H7 (cell line): Measurements from ENCODE around the gene SLC16A3. TPM values are rescaled to one million over a fixed set of nuclear protein-coding genes. Genes with fewer than 3 reads are reported as not detected.
"Not testable (repeated sequence)": the region's sequence is repeated elsewhere in the genome, so short reads cannot be mapped to it uniquely, and the experiment has no call there.

Experiments used
- DNase-seq: peaks from one replicate; pipeline ENCODE4 v3.0.0; 2012
- H3K27me3 ChIP-seq: 2 replicates; pipeline ENCODE4 v1.6.0; 2011; ENCODE audit warnings: mild to moderate bottlenecking, low read length; ENCODE audit not compliant: control insufficient read depth, insufficient read depth
- H3K36me3 ChIP-seq: replicated peaks from 2 replicates; pipeline ENCODE4 v1.5.1; 2011; ENCODE audit warnings: low read length; ENCODE audit not compliant: control insufficient read depth, insufficient read depth
- H3K4me3 ChIP-seq: 2 replicates; pipeline ENCODE4 v1.5.1; 2011; ENCODE audit warnings: low read depth, mild to moderate bottlenecking, control low read depth, low read length, moderate library complexity; ENCODE audit not compliant: insufficient read depth
- total RNA-seq: library from RNA; depleted of rRNA; stranded (reverse); fragments of >200 nt; shearing (Covaris generic); gene quantifications from 2 replicates; pipeline ENCODE4 v1.2.3, GENCODE V29; 2014

The SLC16A3 gene
- total RNA-seq, 1 experiment from 2014 or later = 31.2 TPM

- Histone ChIP-seq H3K27me3 (no peaks in the 10 kb centered on the region), H3K4me3 (no peak overlapping the region), H3K36me3 (peaks cover 4% of the 10 kb centered on the region)
- no peak for DNase-seq
These were observed 30.8 kb upstream of the SLC16A3 start for GRCh38 chr17:82198092-82198491.

- Histone ChIP-seq H3K36me3 (peaks cover 4% of the 10 kb centered on the region), H3K27me3 (no peaks in the 10 kb centered on the region), H3K4me3 (no peak overlapping the region)
- DNase-seq = no peak
These were observed 29.3 kb upstream of the SLC16A3 start for GRCh38 chr17:82199496-82199895.

GRCh38 chr17:82200135-82200534 lies 28.7 kb upstream of the SLC16A3 start:
- DNase-seq = no peak
- H3K4me3 ChIP-seq = no peak overlapping the region
- peaks cover 4% of the 10 kb centered on the region for H3K36me3 ChIP-seq
- H3K27me3 ChIP-seq = no peaks in the 10 kb centered on the region

GRCh38 chr17:82200743-82201497 lies 27.9 kb upstream of the SLC16A3 start:
- no peak for DNase-seq
- Histone ChIP-seq H3K4me3 (no peak overlapping the region), H3K36me3 (peaks cover 4% of the 10 kb centered on the region), H3K27me3 (no peaks in the 10 kb centered on the region)

GRCh38 chr17:82201498-82201910 lies 27.3 kb upstream of the SLC16A3 start:
- H3K27me3 ChIP-seq = no peaks in the 10 kb centered on the region
- no peak overlapping the region for H3K4me3 ChIP-seq
- DNase-seq = peak; percentile 41
- H3K36me3 ChIP-seq = peaks cover 4% of the 10 kb centered on the region

- H3K27me3 ChIP-seq = no peaks in the 10 kb centered on the region
These were observed 25.9 kb upstream of the SLC16A3 start for GRCh38 chr17:82202981-82203380.

GRCh38 chr17:82203920-82204319 lies 24.9 kb upstream of the SLC16A3 start:
- DNase-seq = no peak
- Histone ChIP-seq H3K4me3 (no peak overlapping the region), H3K27me3 (no peaks in the 10 kb centered on the region)

More at GRCh38 chr17:82202981-82203380, 25.9 kb upstream of the SLC16A3 start:
- no peak for DNase-seq
- Histone ChIP-seq H3K36me3 (peaks cover under 1% of the 10 kb centered on the region; the same call in 1 of the 2 replicates), H3K4me3 (no peak overlapping the region)

GRCh38 chr17:82204831-82205719 lies 23.8 kb upstream of the SLC16A3 start:
- Histone ChIP-seq H3K27me3 (no peaks in the 10 kb centered on the region), H3K4me3 (no peak overlapping the region), H3K36me3 (no peaks in the 10 kb centered on the region)
- no peak for DNase-seq

More at GRCh38 chr17:82203920-82204319, 24.9 kb upstream of the SLC16A3 start:
- no peaks in the 10 kb centered on the region for H3K36me3 ChIP-seq

- H3K4me3 ChIP-seq = no peak overlapping the region
- no peaks in the 10 kb centered on the region for H3K27me3 ChIP-seq
- H3K36me3 ChIP-seq = no peaks in the 10 kb centered on the region
- DNase-seq = peak; percentile 94
These were observed 22.9 kb upstream of the SLC16A3 start for GRCh38 chr17:82205720-82206508.

GRCh38 chr17:82210655-82211054 lies 18.2 kb upstream of the SLC16A3 start:
- not testable (repeated sequence) for H3K27me3 ChIP-seq, DNase-seq, H3K4me3 ChIP-seq, H3K36me3 ChIP-seq

GRCh38 chr17:82212331-82213250 lies 16.3 kb upstream of the SLC16A3 start, which contains the start of gene CCDC57:
Gene CCDC57, minus strand, starts transcription at chr17:82212842. Its CDS starts 10,898 bp downstream, at chr17:82201944.
- Histone ChIP-seq H3K36me3 (no peaks in the 10 kb centered on the region), H3K27me3 (peaks cover 7% of the 10 kb centered on the region), H3K4me3 (peak within 1 kb of the TSS; percentile 74)
- peak; percentile 98 for DNase-seq

GRCh38 chr17:82213251-82214011 lies 15.4 kb upstream of the SLC16A3 start:
- Histone ChIP-seq H3K4me3 (peak overlapping the region; percentile 74), H3K27me3 (peaks cover 7% of the 10 kb centered on the region), H3K36me3 (no peaks in the 10 kb centered on the region)
- peak; percentile 93 for DNase-seq
